Smooth muscle cell (in vitro differentiated cells): Measurements from ENCODE around the gene CCDC106. TPM values are rescaled to one million over a fixed set of nuclear protein-coding genes. Genes with fewer than 3 reads are reported as not detected.

Source experiments
- DNase-seq: peaks from one replicate; lab custom pipeline; 2025; ENCODE audit not compliant: unreplicated experiment; lab: John Stamatoyannopoulos, UW
- H2AFZ ChIP-seq: fragments of 200-600 bp; sonication (generic); 2 replicates; pipeline ENCODE4 v1.6.0; 2016; ENCODE audit warnings: antibody characterized with exemption, low read depth, mild to moderate bottlenecking
- H3F3A ChIP-seq: fragments of 200-600 bp; sonication (generic); 2 replicates; pipeline ENCODE4 v1.6.0; 2017; ENCODE audit warnings: antibody characterized with exemption, low read depth
- H3K27ac ChIP-seq: fragments of 200-600 bp; sonication (generic); 2 replicates; pipeline ENCODE4 v1.5.1; 2016; ENCODE audit warnings: low read depth, mild to moderate bottlenecking
- H3K27me3 ChIP-seq: fragments of 200-600 bp; sonication (generic); 2 replicates; pipeline ENCODE4 v1.6.1; 2016; ENCODE audit warnings: low read depth, mild to moderate bottlenecking
- H3K36me3 ChIP-seq: fragments of 200-600 bp; sonication (generic); 2 replicates; pipeline ENCODE4 v1.5.1; 2016; ENCODE audit warnings: low read depth
- H3K4me1 ChIP-seq: fragments of 200-600 bp; sonication (generic); 2 replicates; pipeline ENCODE4 v1.5.1; 2016; ENCODE audit warnings: low read depth
- H3K4me2 ChIP-seq: fragments of 200-600 bp; sonication (generic); 2 replicates; pipeline ENCODE4 v1.6.0; 2016; ENCODE audit warnings: mild to moderate bottlenecking
- H3K4me3 ChIP-seq: fragments of 200-600 bp; sonication (generic); 2 replicates; pipeline ENCODE4 v1.5.1; 2016; ENCODE audit warnings: mild to moderate bottlenecking
- H3K79me2 ChIP-seq: fragments of 200-600 bp; sonication (generic); 2 replicates; pipeline ENCODE4 v1.6.0; 2016; ENCODE audit warnings: low read depth, mild to moderate bottlenecking
- H3K9ac ChIP-seq: fragments of 200-600 bp; sonication (generic); 2 replicates; pipeline ENCODE4 v1.6.0; 2016; ENCODE audit warnings: low read depth
- H3K9me3 ChIP-seq: fragments of 200-600 bp; sonication (generic); replicated peaks from 2 replicates; pipeline ENCODE4 v1.5.1; 2016; ENCODE audit warnings: low read depth
- H4K20me1 ChIP-seq: fragments of 200-600 bp; sonication (generic); 2 replicates; pipeline ENCODE4 v1.6.0; 2016; ENCODE audit warnings: low read depth
- CTCF ChIP-seq: fragments of 200-600 bp; sonication (generic); IDR thresholded peaks from 2 replicates; pipeline ENCODE4 v1.5.1; 2017; ENCODE audit warnings: borderline replicate concordance, mild to moderate bottlenecking, antibody characterized with exemption; ENCODE audit not compliant: insufficient read depth, poor library complexity, severe bottlenecking
- WGBS: methylation state at CpG from one replicate; pipeline ENCODE4 v1.1.7; 2016; ENCODE audit warnings: low lambda C conversion rate; 5-methylcytosine and 5-hydroxymethylcytosine counted together
- polyA plus RNA-seq: library from polyadenylated mRNA; unstranded; fragments of >200 nt; fragmentation: Nextera tagmentation; extraction: Ambion mirVana; gene quantifications from 2 replicates; pipeline ENCODE4 v1.2.1, GENCODE V29; 2016
- total RNA-seq: library from RNA; depleted of rRNA; stranded (reverse); fragments of >200 nt; gene quantifications from 2 replicates; pipeline ENCODE4 v1.2.3, GENCODE V29; 2014

CCDC106 gene
- total and polyA plus RNA-seq, 2 experiments from 2014 or later: 6.9 to 18.3 TPM

- Histone ChIP-seq H3F3A (no peaks in the 10 kb centered on the region), H2AFZ (no peak overlapping the region), H4K20me1 (peaks cover 21% of the 10 kb centered on the region), H3K27ac (no peak overlapping the region), H3K27me3 (no peaks in the 10 kb centered on the region), H3K9ac (no peak overlapping the region), H3K79me2 (no peaks in the 10 kb centered on the region), H3K4me3 (no peak overlapping the region), H3K36me3 (no peaks in the 10 kb centered on the region), H3K9me3 (no peaks in the 10 kb centered on the region), H3K4me1 (no peaks in the 10 kb centered on the region), H3K4me2 (no peak overlapping the region)
- 95% methylated on average over 15 of the region's 15 CpGs for WGBS
- DNase-seq: no peak
- TF ChIP-seq CTCF: no peak
These were observed 46.2 kb downstream of the CCDC106 start for GRCh38 chr19:55694241-55694655.

GRCh38 chr19:55694656-55695491 lies 46.9 kb downstream of the CCDC106 start:
- H3K79me2 ChIP-seq: no peaks in the 10 kb centered on the region
- no peak overlapping the region for H3K27ac ChIP-seq
- H3K4me3 ChIP-seq: no peak overlapping the region
- peaks cover 15% of the 10 kb centered on the region for H4K20me1 ChIP-seq
- H3K36me3 ChIP-seq: no peaks in the 10 kb centered on the region
- 95% methylated on average over 24 of the region's 37 CpGs for WGBS
- no peak for DNase-seq
- no peaks in the 10 kb centered on the region for H3K4me1 ChIP-seq
- H3F3A ChIP-seq: no peaks in the 10 kb centered on the region
- no peak for TF ChIP-seq CTCF
- no peak overlapping the region for H3K4me2 ChIP-seq
- no peaks in the 10 kb centered on the region for H3K9me3 ChIP-seq
- H2AFZ ChIP-seq: no peak overlapping the region
- H3K27me3 ChIP-seq: no peaks in the 10 kb centered on the region
- H3K9ac ChIP-seq: no peak overlapping the region

- Histone ChIP-seq H3K4me1 (no peaks in the 10 kb centered on the region), H3K4me3 (no peak overlapping the region), H3K79me2 (no peaks in the 10 kb centered on the region), H3K4me2 (no peak overlapping the region), H4K20me1 (peaks cover 8% of the 10 kb centered on the region), H3K27me3 (no peaks in the 10 kb centered on the region), H3K36me3 (no peaks in the 10 kb centered on the region), H3K9me3 (no peaks in the 10 kb centered on the region), H3K9ac (no peak overlapping the region), H2AFZ (no peak overlapping the region), H3F3A (no peaks in the 10 kb centered on the region), H3K27ac (no peak overlapping the region)
- TF ChIP-seq CTCF: no peak
- DNase-seq: no peak
- 95% methylated on average over 21 of the region's 23 CpGs for WGBS
These were observed 47.7 kb downstream of the CCDC106 start for GRCh38 chr19:55695511-55696290.
